Esophagus muscularis mucosa (tissue), 4 donors: ENCODE results near the gene HSDL2. TPM values are rescaled to one million over a fixed set of nuclear protein-coding genes. Genes with fewer than 3 reads are reported as not detected.

Experiments used
- DNase-seq: peaks from one replicate; pipeline ENCODE4 v3.0.0-alpha.2; 2017; ENCODE audit errors: extremely low spot score
- H3K27ac ChIP-seq, 4 donors: fragments of 200-600 bp; sonication (generic); replicated peaks in 1 of 4; 1 replicate in 3 of 4; 2 replicates in 1 of 4; pipeline ENCODE4 v1.5.1; 2016 to 2019; ENCODE audit warnings: mild to moderate bottlenecking in 1 of 4
- H3K27me3 ChIP-seq, 4 donors: fragments of 200-600 bp; sonication (generic); one replicate each; pipeline versions ENCODE4 v1.5.1 to v1.6.0; 2016 to 2019
- H3K36me3 ChIP-seq, 4 donors: fragments of 200-600 bp; sonication (generic); one replicate each; pipeline ENCODE4 v1.5.1; 2016 to 2019
- H3K4me1 ChIP-seq, 4 donors: fragments of 200-600 bp; sonication (generic); one replicate each; pipeline ENCODE4 v1.5.1; 2016 to 2019
- H3K4me3 ChIP-seq, 4 donors: fragments of 200-600 bp; sonication (generic); 1 replicate in 2 of 4; 2 replicates in 2 of 4; pipeline ENCODE4 v1.5.1; 2016 to 2019; ENCODE audit warnings: mild to moderate bottlenecking in 4 of 4, moderate library complexity in 1 of 4
- H3K9me3 ChIP-seq, 4 donors: fragments of 200-600 bp; sonication (generic); 1 replicate in 3 of 4; 2 replicates in 1 of 4; pipeline ENCODE4 v1.5.1; 2016 to 2019
- EP300 ChIP-seq: sonication (generic); formaldehyde crosslinking; IDR thresholded peaks from one replicate; pipeline ENCODE4 v1.6.1; 2017; ENCODE audit warnings: antibody characterized with exemption
- POLR2A ChIP-seq: fragments of 450-650 bp; IDR thresholded peaks from one replicate; pipeline ENCODE4 v1.6.1; 2017; ENCODE audit warnings: antibody characterized with exemption, moderate library complexity, mild to moderate bottlenecking, low read depth
- POLR2AphosphoS5 ChIP-seq, 2 donors: sonication (generic); formaldehyde crosslinking; IDR thresholded peaks; one replicate each; pipeline ENCODE4 v1.6.1; 2017; ENCODE audit warnings: antibody characterized with exemption in 2 of 2
- WGBS: methylation state at CpG from one replicate; pipeline ENCODE4 v1.1.5; 2018; 5-methylcytosine and 5-hydroxymethylcytosine counted together
- intact Hi-C: fragments of 100-400 bp; cut with DNase I; formaldehyde crosslinking; loops from one replicate; pipeline ENCODE4 v1.15.1; 2023
- total RNA-seq, 4 donors: library from RNA; depleted of rRNA; stranded (reverse); fragments of >200 nt; gene quantifications; one replicate each; pipeline versions ENCODE4 v1.1.0 to v1.2.1, GENCODE V29; 2016
- TF ChIP-seq, protein P1 (sequence below), 3 experiments: fragments of 200-600 bp in 2 of 3; fragments of 450-650 bp in 1 of 3; sonication (generic) in 2 of 3; IDR thresholded peaks; one replicate each; pipeline ENCODE4 v1.5.1; 2017 to 2019; ENCODE audit warnings: antibody characterized with exemption in 3 of 3, mild to moderate bottlenecking in 2 of 3, moderate library complexity in 1 of 3

HSDL2 gene
- total RNA-seq, 4 donors from 2014 or later, result 34.3 to 73.1 (median 50.0) TPM

DNA sequence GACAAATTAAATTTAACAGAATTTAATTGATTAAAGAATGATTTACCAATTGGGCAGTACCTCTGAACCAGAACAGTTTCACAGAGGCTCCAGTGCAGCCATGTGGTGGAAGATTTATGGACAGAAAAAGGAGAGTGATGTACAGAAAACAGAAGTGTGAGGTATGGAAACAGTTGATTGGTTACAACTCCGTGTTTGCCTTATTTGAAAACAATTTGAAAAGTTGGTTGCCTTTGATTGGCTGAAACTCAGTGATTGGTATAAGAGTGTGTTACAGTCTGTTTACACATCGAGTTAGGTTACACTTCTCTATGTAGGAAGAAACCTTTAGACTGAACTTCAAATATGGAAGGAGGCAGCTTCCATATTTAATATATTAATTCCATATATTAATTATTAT lies 136.9 kb downstream of the HSDL2 start:
- Histone ChIP-seq H3K4me3 (no peak overlapping the region), H3K27me3 (no peaks in the 10 kb centered on the region), H3K4me1 (no peaks in the 10 kb centered on the region), H3K36me3 (no peaks in the 10 kb centered on the region), H3K27ac (no peak overlapping the region), H3K9me3 (no peaks in the 10 kb centered on the region)
- WGBS, result 85% methylated on average over 2 of the region's 2 CpGs
- intact Hi-C loops, result no loop called here
- DNase-seq, result no peak
- no peak for TF ChIP-seq EP300
- TF ChIP-seq POLR2A, result no peak
- TF ChIP-seq, protein P1, sequence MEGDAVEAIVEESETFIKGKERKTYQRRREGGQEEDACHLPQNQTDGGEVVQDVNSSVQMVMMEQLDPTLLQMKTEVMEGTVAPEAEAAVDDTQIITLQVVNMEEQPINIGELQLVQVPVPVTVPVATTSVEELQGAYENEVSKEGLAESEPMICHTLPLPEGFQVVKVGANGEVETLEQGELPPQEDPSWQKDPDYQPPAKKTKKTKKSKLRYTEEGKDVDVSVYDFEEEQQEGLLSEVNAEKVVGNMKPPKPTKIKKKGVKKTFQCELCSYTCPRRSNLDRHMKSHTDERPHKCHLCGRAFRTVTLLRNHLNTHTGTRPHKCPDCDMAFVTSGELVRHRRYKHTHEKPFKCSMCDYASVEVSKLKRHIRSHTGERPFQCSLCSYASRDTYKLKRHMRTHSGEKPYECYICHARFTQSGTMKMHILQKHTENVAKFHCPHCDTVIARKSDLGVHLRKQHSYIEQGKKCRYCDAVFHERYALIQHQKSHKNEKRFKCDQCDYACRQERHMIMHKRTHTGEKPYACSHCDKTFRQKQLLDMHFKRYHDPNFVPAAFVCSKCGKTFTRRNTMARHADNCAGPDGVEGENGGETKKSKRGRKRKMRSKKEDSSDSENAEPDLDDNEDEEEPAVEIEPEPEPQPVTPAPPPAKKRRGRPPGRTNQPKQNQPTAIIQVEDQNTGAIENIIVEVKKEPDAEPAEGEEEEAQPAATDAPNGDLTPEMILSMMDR (IDR thresholded peaks at IDR 0.05), result no peak
- TF ChIP-seq POLR2AphosphoS5 (IDR thresholded peaks at IDR 0.05), result no peak

DNA sequence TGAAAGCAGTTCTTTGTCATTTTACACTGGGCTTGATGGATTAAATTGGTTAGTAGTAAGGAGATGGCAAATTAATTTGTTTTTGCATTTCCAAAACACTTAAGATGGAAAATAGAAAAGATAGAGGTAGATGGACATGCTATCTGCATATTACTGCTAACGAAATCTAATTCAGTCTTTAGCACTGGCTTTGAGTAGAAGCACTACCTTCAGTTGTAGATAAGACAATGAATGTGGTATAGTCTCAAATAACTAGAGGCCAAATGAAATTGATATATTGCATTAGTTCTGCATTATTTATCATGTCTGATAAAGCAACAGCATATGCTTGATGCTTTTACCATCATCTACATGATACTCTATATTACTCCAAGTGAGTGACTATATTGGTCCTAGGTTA lies 140.2 kb downstream of the HSDL2 start:
- TF ChIP-seq POLR2AphosphoS5 (IDR thresholded peaks at IDR 0.05) (no peak), POLR2A (no peak), EP300 (no peak)
- TF ChIP-seq, protein P1 (IDR thresholded peaks at IDR 0.05), result no peak
- Histone ChIP-seq H3K27ac (no peak overlapping the region), H3K4me1 (no peaks in the 10 kb centered on the region), H3K9me3 (no peaks in the 10 kb centered on the region), H3K36me3 (no peaks in the 10 kb centered on the region), H3K4me3 (no peak overlapping the region), H3K27me3 (no peaks in the 10 kb centered on the region)
- intact Hi-C loops, result no loop called here
- WGBS, result 95% methylated on average over 1 of the region's 1 CpG
- DNase-seq, result no peak

DNA sequence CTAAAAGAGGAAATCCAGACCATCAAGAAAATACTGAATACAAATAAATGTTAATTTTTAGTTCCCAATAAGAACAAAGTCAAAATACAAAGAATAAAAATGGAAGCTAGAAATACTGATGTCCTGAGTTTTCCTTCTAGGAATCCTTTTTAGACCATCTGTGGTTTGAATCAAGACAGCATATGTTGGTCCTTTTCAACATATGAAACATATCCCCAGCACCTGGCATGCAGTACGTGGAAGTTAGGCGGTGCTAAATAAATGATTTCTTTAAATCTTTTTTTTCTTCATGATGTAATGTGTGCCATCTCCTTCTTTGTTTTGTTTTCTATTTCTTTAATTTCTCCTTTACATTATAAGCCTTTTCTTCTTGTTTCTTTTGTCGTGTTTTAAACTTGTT lies 140.7 kb downstream of the HSDL2 start:
- WGBS, result 59% methylated on average over 3 of the region's 3 CpGs
- H3K4me1 ChIP-seq, result no peaks in the 10 kb centered on the region
- H3K36me3 ChIP-seq, result no peaks in the 10 kb centered on the region
- H3K27ac ChIP-seq, result no peak overlapping the region
- H3K4me3 ChIP-seq, result no peak overlapping the region
- DNase-seq, result no peak
- no peaks in the 10 kb centered on the region for H3K27me3 ChIP-seq
- TF ChIP-seq, protein P1 (IDR thresholded peaks at IDR 0.05), result no peak
- TF ChIP-seq POLR2AphosphoS5 (IDR thresholded peaks at IDR 0.05), result no peak
- TF ChIP-seq POLR2A, result no peak
- TF ChIP-seq EP300, result no peak
- H3K9me3 ChIP-seq, result no peaks in the 10 kb centered on the region
- intact Hi-C loops, result no loop called here

Other genes starting within 250 kb of the HSDL2 start
- 1 to 10 TPM; 4.7 to 5.8 (median 5.4) TPM for gene SUSD1, start 204.8 kb upstream of the HSDL2 start, total RNA-seq
- gene PTBP3, start 46.5 kb upstream of the HSDL2 start, total RNA-seq, result 10 to 100 TPM; 19.9 to 31.1 (median 25.5) TPM
- gene KIAA1958, start 106.7 kb downstream of the HSDL2 start, total RNA-seq, result 1 to 10 TPM; 2.2 to 5.8 (median 3.2) TPM